Thyroid gland (tissue), 4 donors: Measurements from ENCODE around the gene CTIF. TPM values are rescaled to one million over a fixed set of nuclear protein-coding genes. Genes with fewer than 3 reads are reported as not detected.

Experiments used
- DNase-seq, 2 donors: peaks; one replicate each; pipeline ENCODE4 v3.0.0-alpha.2; 2019
- H3K27ac ChIP-seq, 3 donors: fragments of 200-600 bp; sonication (generic); 1 replicate in 2 of 3; 2 replicates in 1 of 3; pipeline ENCODE4 v1.5.1; 2016 to 2019; ENCODE audit warnings: mild to moderate bottlenecking in 1 of 3, moderate library complexity in 1 of 3
- H3K27me3 ChIP-seq: fragments of 200-600 bp; sonication (generic); one replicate; pipeline ENCODE4 v1.5.1; 2019
- H3K36me3 ChIP-seq, 2 donors: fragments of 200-600 bp; sonication (generic); one replicate each; pipeline ENCODE4 v1.5.1; 2016 to 2019
- H3K4me1 ChIP-seq, 2 donors: fragments of 200-600 bp; sonication (generic); one replicate each; pipeline ENCODE4 v1.5.1; 2017 to 2019
- H3K4me3 ChIP-seq, 3 donors: fragments of 200-600 bp; sonication (generic); replicated peaks in 1 of 3; 1 replicate in 2 of 3; 2 replicates in 1 of 3; pipeline ENCODE4 v1.5.1; 2016; ENCODE audit warnings: mild to moderate bottlenecking in 1 of 3
- H3K9me3 ChIP-seq: fragments of 200-600 bp; sonication (generic); one replicate; pipeline ENCODE4 v1.5.1; 2017
- CTCF ChIP-seq, 6 experiments: fragments of 200-600 bp in 3 of 6; fragments of 450-650 bp in 3 of 6; sonication (generic) in 3 of 6; IDR thresholded peaks; one replicate each; pipeline ENCODE4 v1.5.1; 2016 to 2019; ENCODE audit warnings: antibody characterized with exemption in 6 of 6, mild to moderate bottlenecking in 2 of 6, inconsistent platforms in 1 of 6, moderate library complexity in 1 of 6
- POLR2A ChIP-seq, 2 donors: fragments of 450-650 bp; IDR thresholded peaks; one replicate each; pipeline ENCODE4 v1.6.1; 2017; ENCODE audit warnings: antibody characterized with exemption in 2 of 2, mild to moderate bottlenecking in 2 of 2, moderate library complexity in 1 of 2
- WGBS, 2 donors: methylation state at CpG; one replicate each; pipeline ENCODE4 v1.1.5; 2017; 5-methylcytosine and 5-hydroxymethylcytosine counted together
- intact Hi-C: fragments of 100-400 bp; cut with DNase I; formaldehyde crosslinking; loops from one replicate; pipeline ENCODE4 v1.15.1; 2023
- total RNA-seq, 4 donors: library from RNA; depleted of rRNA; stranded (reverse); fragments of >200 nt; gene quantifications; one replicate each; pipeline ENCODE4 v1.2.3, GENCODE V29; 2016

CTIF gene
- total RNA-seq, 4 donors from 2014 or later = 18.7 to 29.8 (median 23.6) TPM

DNA sequence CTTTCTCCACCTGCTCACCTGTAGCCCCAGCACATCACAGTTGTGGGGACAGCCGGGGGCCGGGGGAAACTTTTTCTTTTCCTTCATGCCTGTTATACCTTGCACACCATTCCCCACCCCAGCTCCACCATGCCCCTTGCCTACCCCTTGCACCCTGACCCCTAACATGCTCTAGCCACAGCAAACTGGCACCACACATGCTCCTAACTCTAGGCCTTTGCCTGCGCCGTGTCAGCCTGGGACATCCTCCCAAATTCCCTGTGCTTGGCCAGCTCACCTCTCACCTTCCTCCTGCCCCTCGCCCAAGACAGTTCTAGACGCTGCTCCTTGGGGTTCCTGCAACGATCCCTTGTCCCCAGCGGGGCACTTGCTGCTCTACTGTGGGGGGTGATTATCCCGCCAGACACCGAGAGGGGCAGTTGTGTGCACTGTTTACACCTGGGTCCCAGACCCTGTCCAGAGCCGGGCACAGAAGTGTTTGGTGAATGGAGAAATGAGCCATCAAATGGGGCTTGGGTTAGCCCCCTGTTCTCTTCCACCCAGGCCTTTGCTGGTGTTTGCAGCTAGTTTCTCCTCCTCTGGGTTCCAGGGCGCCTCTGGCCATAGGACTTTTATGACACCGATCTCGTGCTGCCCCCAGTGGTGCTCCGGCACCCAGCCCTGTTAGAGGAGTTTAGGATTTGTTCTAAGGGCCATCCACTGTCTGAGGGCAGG, 129.8 kb downstream of the CTIF start:
- WGBS, 2 donors = 91 to 93% methylated on average over 14 to 15 of the region's 15 CpGs
- H3K4me3 ChIP-seq = no peak overlapping the region

DNA sequence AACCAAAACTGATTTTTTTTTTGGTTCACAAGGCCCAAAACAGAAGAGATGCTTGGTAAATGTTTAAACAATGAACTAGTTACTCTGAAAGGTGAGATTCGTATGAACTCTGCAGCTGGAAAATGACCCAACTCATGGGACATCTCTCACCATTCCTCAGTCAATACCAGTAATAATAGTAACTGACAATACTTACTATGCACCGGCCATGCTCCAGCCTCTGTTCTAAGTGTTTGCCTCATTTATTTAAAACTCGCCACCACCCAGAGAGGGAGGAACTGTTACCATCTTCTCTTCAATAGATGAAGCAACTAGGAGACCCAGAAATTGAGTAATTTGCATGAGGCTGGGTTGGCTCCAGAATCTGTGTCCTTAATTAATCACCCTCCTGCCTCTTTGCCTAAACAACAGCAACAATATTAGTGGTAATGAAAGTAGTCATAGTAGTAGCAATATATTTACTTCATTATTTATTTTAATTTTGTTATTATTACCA, 130.4 kb downstream of the CTIF start:
- intact Hi-C loops = no loop called here
- Histone ChIP-seq H3K4me3 (no peak overlapping the region), H3K36me3 (peaks cover 11 to 12% of the 10 kb centered on the region in 2 donors)

More for the DNA sequence above, 129.8 kb downstream of the CTIF start:
- TF ChIP-seq CTCF (IDR thresholded peaks at IDR 0.05) (no peak), POLR2A (IDR thresholded peaks at IDR 0.05) (no peak)
- H3K4me1 ChIP-seq = peaks cover 7 to 8% of the 10 kb centered on the region in 2 donors
- no peak for DNase-seq
- H3K9me3 ChIP-seq = no peaks in the 10 kb centered on the region
- peaks cover 11 to 12% of the 10 kb centered on the region in 2 donors for H3K36me3 ChIP-seq
- H3K27me3 ChIP-seq = no peaks in the 10 kb centered on the region
- no peak overlapping the region for H3K27ac ChIP-seq
- intact Hi-C loops = no loop called here

DNA sequence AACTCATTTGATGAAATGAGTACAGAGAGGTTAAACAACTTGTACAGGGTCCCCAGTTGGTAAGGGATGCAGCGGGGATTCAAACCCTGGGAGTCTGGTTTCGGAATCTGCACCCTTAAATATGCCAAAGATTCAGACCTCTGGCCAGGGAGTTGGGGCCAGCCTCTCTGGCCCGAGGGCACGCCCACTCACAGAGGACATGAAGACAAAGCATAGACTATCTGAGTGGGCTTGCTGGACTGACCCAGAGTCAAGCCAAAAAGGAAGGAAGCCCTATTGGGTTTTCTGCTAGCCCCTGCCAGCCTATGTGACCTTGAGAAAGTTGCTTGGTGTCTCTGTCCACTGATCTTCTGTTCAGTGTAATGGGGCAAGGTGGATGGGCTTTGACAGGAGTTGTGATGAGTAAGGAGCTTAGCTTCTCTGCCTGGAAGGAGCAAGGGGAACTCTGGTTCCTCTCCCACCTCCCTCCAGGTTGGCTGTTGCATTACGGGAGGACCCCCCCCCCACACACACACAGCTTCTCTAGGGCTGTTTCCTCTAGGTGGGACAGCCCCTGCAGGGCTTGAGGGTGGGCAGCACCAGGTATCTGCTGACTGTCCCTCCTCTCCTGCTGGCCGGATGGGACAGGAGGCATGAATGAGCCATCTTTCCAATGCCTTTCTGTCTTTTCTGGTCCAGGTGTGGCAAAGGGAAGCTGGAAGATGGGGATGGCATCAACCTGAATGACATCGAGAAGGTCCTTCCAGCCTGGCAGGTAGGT, 131.3 kb downstream of the CTIF start:
- TF ChIP-seq CTCF (IDR thresholded peaks at IDR 0.05) = no peak
- no peak for TF ChIP-seq POLR2A (IDR thresholded peaks at IDR 0.05)
- Histone ChIP-seq H3K27me3 (no peaks in the 10 kb centered on the region), H3K9me3 (no peaks in the 10 kb centered on the region), H3K4me1 (no peaks in the 10 kb centered on the region), H3K36me3 (peaks cover 11 to 12% of the 10 kb centered on the region in 2 donors), H3K27ac (no peak overlapping the region), H3K4me3 (no peak overlapping the region)
- intact Hi-C loops = loop anchor here (10.0 kb wide), 3 partner anchors 375 to 775 kb away; no protein-coding TSS in a partner anchor
- 88 to 95% methylated on average over 6 to 7 of the region's 7 CpGs for WGBS, 2 donors
- no peak for DNase-seq

More for the DNA sequence above, 130.4 kb downstream of the CTIF start:
- H3K27ac ChIP-seq = no peak overlapping the region
- WGBS, 2 donors = 93 to 98% methylated on average over 3 of the region's 3 CpGs
- no peaks in the 10 kb centered on the region for H3K9me3 ChIP-seq
- H3K4me1 ChIP-seq = peaks cover 2 to 3% of the 10 kb centered on the region in 2 donors
- no peaks in the 10 kb centered on the region for H3K27me3 ChIP-seq
- TF ChIP-seq CTCF (IDR thresholded peaks at IDR 0.05) = no peak
- no peak for TF ChIP-seq POLR2A (IDR thresholded peaks at IDR 0.05)
- DNase-seq = no peak

GRCh38 chr18:48670751-48671560, 132.1 kb downstream of the CTIF start:
- Histone ChIP-seq H3K27ac (no peak overlapping the region), H3K4me1 (peaks cover 3 to 4% of the 10 kb centered on the region in 2 donors), H3K9me3 (no peaks in the 10 kb centered on the region), H3K27me3 (no peaks in the 10 kb centered on the region), H3K36me3 (peaks cover 11 to 12% of the 10 kb centered on the region in 2 donors), H3K4me3 (no peak overlapping the region)
- 96 to 100% methylated on average over 4 of the region's 4 CpGs for WGBS, 2 donors
- TF ChIP-seq CTCF (IDR thresholded peaks at IDR 0.05) = no peak
- TF ChIP-seq POLR2A (IDR thresholded peaks at IDR 0.05) = no peak
- no peak for DNase-seq
- intact Hi-C loops = loop anchor here (10.0 kb wide), 3 partner anchors 374 to 774 kb away; no protein-coding TSS in a partner anchor
